ENCODE measurements around the gene BCDIN3D.
A peak's percentile ranks its signal among the peaks of the same experiment; 100 is the strongest.
"Not testable (repeated sequence)": the region's sequence is repeated elsewhere in the genome, so short reads cannot be mapped to it uniquely, and the experiment has no call there.

Gene BCDIN3D

DNA sequence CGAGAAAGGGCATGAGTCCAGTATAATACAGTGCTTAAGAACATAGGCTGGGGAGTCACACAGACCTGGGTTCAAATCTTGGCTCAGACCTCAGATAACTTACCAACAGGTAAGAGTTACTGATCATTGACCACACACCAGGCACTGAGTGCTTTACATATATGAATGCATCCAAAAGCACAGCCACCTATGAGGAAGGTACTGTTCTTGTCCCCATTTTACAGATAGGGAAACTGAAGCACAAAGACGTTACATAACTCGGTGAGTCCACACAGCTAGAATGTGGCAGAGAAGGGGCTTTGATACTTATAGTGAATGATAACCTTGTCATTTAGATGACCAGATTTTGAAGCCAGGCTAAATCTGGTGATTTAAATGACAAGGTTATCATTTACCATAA lies 33.2 kb upstream of the BCDIN3D start:
- no peak for DNase-seq (ENCODE audit: low spot score)

DNA sequence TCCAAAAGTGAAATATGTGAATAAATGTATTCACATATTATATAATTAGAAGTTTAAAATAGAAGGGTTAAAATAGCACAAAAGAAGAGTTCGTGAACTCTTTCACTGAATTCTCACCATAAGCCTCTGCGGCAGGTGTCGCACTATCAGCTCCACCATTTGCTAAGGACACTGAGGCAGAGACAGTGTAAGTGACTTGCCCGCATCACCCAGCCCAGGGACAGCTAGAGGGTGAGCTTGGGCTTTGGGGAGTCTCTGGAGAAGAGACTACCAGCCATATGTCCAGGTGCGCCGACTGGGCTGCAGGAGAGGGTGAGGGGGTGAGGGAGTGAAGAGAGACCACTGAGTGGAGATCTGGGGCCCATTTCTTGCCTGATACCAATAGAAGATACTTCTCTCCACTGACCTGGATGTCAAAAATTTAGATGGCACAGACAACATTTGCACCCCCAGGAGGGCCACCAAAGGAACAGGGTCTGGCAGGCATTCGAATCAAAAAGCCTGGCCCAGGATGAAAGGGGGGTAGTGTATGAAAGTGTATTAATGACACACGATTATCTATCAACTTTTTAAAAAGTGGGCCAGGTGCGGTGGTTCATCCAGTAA lies 32.3 kb upstream of the BCDIN3D start:
- DNase-seq (ENCODE audit: low spot score) = no peak

DNA sequence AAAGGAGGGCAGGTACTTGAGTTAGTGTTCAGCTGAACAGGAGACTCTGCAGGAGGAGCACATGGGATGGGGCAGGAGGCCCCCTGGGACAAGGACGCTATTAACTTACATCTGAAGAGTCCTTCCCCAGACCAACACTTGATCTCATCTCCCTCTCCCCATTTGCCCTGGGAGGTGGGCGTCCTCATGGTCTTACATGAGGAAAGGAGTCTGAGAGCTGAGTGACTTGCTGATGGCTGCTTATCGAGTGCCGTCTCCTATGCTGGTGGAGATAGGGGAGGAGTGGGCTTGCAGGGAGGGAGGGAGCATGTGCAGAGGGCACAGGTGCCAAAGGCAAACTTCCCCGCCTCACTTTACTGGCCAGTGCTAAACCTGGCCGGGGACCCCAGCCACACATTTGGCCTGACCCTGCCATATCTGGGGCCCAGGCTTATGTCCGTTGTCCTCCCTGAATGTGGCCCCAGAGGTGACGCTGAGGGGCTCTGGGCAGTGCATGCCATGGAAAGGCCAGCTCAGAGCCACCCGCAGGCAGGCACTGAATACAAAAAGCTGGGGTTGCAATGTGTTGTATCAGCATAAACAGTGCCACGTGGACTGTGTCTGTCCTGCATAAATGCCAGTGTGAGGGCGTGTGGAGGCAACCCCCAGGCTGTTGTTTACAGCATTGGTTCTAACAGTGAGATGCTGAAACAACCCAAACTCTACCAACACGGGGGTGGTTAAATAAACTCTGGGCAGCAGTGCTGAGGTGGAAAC lies 31.4 kb upstream of the BCDIN3D start:
- DNase-seq (ENCODE audit: low spot score) = no peak

GRCh38 chr12:49873361-49873934 lies 30.5 kb upstream of the BCDIN3D start:
- DNase-seq (ENCODE audit: low spot score) = no peak

- DNase-seq (ENCODE audit: low spot score) = no peak
These were observed 29.9 kb upstream of the BCDIN3D start for GRCh38 chr12:49872781-49873181.

DNA sequence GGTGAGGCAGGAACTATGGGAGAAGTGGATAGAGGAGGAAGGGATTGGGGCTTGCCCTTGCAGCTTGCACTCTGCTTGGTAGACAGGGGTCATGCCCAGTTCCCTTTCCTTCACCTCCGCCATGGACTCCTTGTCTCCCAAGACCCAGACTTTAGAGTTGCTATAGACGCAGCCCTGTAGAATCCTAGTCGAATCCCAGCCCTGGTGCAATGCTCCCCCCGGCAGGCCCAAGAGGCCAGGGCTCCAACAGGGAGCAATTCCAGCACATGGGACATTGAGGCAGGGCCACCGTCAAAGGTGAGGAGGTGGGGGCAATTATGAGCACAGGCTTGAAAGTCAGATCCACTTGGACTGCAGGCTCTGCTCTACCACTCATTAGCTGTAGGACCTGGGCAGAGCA lies 29.5 kb upstream of the BCDIN3D start:
- no peak for DNase-seq (ENCODE audit: low spot score)

- DNase-seq (ENCODE audit: low spot score) = not testable (repeated sequence)
These were observed 28.9 kb upstream of the BCDIN3D start for GRCh38 chr12:49871811-49872251.

DNA sequence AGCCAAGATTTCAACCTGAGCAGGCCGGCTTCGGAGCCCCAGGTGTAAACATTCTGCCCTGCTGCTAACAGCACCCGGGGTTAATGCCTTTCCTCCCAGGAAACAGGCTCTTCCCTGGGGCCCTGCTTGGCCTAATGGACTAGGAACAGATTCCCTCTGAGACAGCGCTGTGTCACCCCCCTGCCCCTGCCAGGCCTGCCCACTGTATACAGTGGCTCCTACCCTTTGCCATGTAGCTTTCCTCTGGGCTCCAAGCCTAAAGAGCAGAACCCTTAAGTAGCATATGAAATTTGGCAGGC lies 28.3 kb upstream of the BCDIN3D start:
- no peak for DNase-seq (ENCODE audit: low spot score)

DNA sequence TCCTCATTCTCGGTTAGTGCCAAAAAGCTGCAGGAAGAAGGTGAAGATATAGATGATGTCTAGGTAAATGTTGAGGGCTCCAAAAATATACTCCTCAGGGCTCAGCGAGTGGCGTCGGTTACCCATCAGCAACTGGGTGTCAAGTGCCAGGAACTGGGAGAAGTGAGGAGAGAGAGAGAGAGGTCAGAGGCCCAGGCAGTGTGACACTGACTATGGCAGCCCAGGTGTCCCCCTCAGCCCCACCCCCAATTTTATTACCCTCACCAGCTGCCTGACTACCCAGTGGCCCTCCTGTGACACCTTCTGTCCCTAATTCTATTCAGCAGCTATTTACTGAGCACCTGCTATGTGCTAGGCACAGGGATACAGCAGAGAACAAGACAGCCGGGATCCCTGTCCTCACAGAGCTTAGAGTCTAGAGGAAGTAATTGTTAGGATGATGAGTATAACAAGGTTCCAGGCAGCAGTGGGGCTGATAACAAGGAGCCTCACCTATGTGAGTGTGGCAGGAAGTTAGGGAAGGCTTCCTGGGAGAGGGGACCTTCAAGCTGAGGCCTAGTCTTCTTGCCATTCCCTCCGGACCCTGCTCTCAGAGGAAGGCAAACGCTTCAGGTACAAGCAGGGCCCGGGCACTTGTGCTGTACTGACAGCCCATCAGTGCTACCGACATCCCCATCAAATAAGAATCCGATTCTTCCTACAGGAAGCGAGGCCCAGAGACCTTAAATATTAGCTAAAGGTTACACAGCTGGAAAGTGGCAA lies 27.8 kb upstream of the BCDIN3D start:
- no peak for DNase-seq (ENCODE audit: low spot score)

DNA sequence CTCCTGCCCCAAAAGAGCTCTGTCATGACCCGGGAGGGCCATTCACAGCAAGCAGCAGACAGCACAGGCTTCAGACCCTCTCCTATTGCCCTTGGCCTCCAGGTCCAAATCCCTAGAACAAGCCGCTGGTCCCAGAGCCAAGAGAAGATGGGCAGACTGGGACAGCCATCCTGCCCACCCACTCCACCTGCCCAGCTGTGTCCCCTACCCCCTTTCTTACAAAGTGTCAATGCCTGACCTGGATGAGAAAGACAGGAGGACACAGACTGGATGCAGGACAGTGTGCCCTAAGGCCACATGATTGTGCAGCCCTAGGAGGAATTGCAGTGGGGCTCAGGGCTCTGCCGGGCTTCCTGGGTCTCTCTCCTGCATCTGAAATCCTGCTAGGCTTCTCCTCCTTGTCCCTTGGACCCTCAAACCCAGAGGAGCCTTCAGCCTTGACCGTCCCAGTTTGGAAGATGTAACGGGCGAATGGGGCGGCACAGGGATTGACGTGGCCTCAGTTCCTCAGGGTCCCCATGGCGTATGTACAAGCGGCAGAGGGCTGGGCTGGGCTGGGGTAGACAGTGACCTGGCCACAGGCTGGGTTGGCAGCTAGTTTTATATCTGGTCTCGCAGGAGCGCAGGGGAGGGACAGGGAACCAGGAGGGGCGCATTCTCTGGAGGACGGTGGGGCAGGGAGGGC lies 27.1 kb upstream of the BCDIN3D start:
- DNase-seq (ENCODE audit: low spot score) = no peak

DNA sequence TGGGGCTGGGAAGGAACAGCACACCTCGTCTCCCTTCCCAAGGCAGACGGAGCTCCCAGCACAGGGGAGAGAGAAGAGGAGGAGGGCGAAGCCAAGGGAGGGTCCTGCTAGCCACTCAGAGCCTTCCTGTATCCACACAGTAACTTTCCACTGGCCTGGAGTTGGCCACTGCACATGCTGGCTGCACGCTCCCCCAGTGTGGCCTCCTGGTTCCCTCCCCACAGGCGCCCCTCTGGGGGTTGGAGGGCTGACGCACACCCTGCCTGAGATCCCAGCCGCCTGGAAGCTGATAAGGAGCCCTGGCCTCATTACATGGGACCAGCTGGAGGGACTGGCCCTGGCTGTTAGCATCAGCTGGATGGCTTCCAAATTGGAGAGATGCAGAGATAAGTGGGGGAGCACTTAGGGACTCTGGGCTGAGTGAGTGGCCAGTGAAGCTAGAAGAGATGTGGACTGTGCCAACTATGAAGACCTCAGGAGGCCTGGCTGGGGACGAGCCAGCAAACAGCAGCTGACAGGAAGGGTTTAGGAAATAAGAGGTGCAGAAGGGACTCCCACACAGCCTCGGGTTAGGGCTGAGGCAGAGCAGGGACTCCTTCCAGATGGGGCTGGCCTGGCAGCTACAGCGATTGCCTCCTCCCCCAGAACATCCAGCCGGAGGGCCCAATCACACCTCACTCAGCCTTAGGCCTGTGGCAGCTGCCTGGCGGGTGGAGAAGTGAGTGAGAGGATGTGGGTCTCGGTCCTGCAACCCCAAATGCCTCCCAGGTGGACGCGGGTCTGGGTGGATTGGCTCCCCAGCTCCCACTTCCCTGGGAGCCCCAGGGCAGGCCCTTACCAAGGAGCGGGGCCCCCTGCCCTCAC lies 26.3 kb upstream of the BCDIN3D start:
- DNase-seq (ENCODE audit: low spot score) = peak; percentile 61

DNA sequence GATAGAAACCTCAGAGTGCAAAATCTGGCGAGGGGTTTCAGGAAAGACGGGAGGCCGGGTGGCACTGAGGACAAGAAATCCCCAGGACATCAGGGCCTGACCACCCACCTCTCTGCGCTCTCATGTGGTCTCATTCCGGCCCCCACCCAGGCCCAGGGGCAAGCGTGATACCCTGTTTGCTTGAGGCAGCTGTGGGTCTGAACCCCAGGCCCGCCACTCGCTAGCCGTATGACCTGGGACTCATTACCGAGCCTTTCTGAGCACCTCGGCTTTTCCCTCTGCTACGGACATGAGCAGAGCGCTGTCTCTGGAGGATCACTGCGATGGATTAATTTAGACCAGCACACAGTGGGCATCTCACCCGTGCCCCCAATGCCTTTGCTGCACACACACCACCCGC lies 25.5 kb upstream of the BCDIN3D start:
- DNase-seq (ENCODE audit: low spot score) = no peak

DNA sequence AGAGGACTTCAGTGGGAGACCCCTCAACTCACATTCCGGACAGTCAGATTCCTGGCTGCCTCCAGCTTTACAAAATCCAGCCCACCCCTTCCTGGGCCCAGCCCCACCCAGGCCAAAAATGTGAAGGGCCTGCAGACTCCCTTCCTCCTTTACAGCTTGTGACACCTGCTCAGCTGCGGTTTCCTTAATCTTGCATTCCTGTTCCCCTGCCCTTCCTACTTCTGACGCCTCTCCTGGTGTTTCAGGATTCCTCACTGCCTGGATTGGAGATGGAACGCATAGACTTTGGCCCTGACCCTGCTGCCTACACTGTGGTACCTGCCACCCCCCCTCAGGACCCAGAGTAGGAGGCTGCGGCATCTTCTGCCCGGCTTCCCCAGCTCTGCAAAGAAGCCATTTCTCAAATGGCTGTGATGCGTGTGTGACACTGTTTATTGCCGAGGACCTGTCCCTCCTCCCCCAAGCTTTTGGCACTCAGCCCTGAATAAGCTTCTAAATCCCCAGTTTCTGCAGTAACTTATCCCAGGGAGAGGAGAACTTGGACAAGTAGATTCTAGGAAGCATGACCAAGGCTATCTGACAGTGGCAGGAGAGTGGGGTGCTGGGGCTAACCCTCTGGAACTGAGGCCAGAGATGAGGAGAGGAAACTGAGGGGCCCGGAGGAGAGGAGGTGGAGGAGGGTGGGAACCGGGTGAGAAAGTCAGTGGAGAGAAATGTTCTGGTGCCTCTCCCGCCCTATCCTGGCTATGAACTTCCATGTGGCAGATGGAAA lies 24.9 kb upstream of the BCDIN3D start:
- DNase-seq (ENCODE audit: low spot score) = no peak

GRCh38 chr12:49866859-49867569 lies 24.1 kb upstream of the BCDIN3D start:
- peak; percentile 96 for DNase-seq (ENCODE audit: low spot score)

DNA sequence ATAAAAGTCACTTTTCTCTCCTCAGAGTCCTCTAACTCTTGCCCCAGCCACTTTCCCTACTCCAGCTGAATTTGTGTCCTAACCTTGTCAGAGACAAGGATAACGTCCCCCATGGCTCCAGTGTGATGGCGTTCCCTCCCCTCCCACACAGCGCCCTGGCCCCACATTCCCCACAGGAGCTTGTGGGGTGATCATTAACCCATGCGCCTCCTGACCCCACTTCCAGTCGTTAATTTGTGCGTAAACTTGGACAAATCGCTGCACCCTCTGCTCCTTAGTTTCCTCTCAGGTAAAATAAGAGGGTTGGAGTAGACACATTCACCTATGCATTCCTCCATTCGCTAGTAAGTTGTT lies 22.9 kb upstream of the BCDIN3D start:
- no peak for DNase-seq (ENCODE audit: low spot score)

DNA sequence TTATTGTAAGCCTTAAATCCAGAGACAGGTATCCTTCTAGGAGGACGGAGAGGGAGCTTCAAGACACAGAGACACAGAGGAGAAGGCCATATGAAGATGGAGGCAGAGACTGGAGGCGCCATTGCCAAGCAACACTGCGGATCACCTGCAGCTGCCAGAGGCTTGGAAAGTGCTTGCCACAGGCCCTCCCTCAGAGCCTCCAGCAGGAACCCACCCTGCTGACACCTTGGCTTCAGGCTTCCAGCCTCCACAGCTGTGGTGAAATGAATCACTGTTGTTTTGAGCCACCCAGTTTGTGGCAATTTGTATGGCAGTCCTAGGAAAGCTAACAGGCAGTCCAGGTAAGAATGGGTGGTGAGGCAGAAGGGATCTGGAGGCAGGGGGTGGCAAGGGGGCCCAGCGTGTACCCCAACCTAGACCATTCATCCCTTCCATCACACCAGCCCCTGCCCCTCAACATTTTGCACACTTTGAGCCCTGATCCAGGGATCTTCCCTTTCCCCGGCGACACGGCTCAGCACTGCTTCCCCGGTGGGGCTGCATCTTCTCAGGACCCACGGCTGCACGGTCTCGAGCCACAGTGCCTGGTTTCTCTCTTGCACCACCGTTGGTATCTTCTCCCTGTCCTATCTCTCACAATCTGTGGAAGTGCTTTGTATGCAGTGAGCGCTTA lies 22.3 kb upstream of the BCDIN3D start:
- DNase-seq (ENCODE audit: low spot score) = no peak

DNA sequence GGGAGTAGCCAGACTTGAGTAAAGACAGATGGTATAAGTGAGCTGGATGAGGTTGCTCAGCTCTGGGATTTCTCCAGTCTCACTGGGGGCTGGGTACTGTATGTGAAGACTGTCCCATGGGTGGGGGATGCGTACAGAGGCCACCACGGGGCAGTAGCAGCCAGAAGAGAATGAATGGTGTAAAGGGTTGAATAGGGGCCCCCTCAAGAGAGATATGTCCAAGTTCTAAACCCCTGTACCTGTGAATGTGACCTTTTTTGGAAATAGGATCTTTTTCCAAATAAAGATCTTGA lies 21.8 kb upstream of the BCDIN3D start:
- DNase-seq (ENCODE audit: low spot score) = no peak

- no peak for DNase-seq (ENCODE audit: low spot score)
These were observed 21.3 kb upstream of the BCDIN3D start for GRCh38 chr12:49863946-49864797.

DNA sequence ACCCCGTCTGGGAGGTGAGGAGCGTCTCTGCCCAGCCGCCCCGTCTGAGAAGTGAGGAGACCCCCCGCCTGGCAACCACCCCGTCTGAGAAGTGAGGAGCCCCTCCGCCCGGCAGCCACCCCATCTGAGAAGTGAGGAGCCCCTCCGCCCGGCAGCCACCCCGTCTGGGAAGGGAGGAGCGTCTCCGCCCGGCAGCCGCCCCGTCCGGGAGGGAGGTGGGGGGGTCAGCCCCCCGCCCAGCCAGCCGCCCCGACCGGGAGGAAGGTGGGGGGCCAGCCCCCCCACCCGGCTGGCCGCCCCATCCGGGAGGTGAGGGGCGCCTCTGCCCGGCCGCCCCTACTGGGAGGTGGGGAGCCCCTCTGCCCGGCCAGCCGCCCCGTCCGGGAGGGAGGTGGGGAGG lies 18.0 kb upstream of the BCDIN3D start:
- DNase-seq (ENCODE audit: low spot score) = not testable (repeated sequence)
